SK-N-SH (cell line): ENCODE data around the gene PSMD14. TPM values are rescaled to one million over a fixed set of nuclear protein-coding genes. Genes with fewer than 3 reads are reported as not detected.
A peak's percentile ranks its signal among the peaks of the same experiment; 100 is the strongest.

Experiments
- CTCF ChIA-PET: fragments of 300-600, 350-600 bp; formaldehyde crosslinking; extraction: SDS; loops from one replicate; lab custom pipeline; 2021; lab: Yijun Ruan, JAX
- POLR2A ChIA-PET: fragments of 350-600 bp; sonication (Branson Sonifier 250); formaldehyde crosslinking; extraction: SDS; loops from one replicate; lab custom pipeline; 2020; ENCODE audit warnings: antibody characterized with exemption, inconsistent platforms; lab: Yijun Ruan, JAX
- DNase-seq: peaks from one replicate; pipeline ENCODE4 v3.0.0; 2012
- H2AFZ ChIP-seq: fragments of 200-600 bp; sonication (generic); 2 replicates; pipeline ENCODE4 v1.8.1; 2016; ENCODE audit warnings: antibody characterized with exemption, mild to moderate bottlenecking, low read depth
- H3F3A ChIP-seq: fragments of 200-600 bp; sonication (generic); replicated peaks from 2 replicates; pipeline ENCODE3; 2016; ENCODE audit warnings: antibody characterized with exemption, mild to moderate bottlenecking; ENCODE audit not compliant: insufficient read depth
- H3K27ac ChIP-seq, 2 experiments: fragments of 200-500 bp in 1 of 2; fragments of 200-600 bp in 1 of 2; sonication (Bioruptor generic) in 1 of 2; sonication (generic), shearing (Covaris generic) in 1 of 2; 2 replicates each; pipeline versions ENCODE4 v1.5.1 to v1.6.1; 2014 to 2016; ENCODE audit warnings: low read depth in 2 of 2, inconsistent platforms in 1 of 2, low read length in 1 of 2, mild to moderate bottlenecking in 1 of 2, mixed read lengths in 1 of 2
- H3K27me3 ChIP-seq: fragments of 200-600 bp; sonication (generic), shearing (Covaris generic); 2 replicates; pipeline ENCODE4 v1.6.1; 2016; ENCODE audit warnings: mixed run types; ENCODE audit not compliant: insufficient read depth
- H3K36me3 ChIP-seq, 2 experiments: fragments of 200-500 bp in 1 of 2; fragments of 200-600 bp in 1 of 2; sonication (Bioruptor generic) in 1 of 2; sonication (generic) in 1 of 2; replicated peaks in 1 of 2; 2 replicates each; pipeline versions ENCODE3 to v1.5.1; 2014 to 2016; ENCODE audit warnings: low read length in 1 of 2, mild to moderate bottlenecking in 1 of 2; ENCODE audit not compliant: insufficient read depth in 2 of 2, control insufficient read depth in 1 of 2
- H3K4me1 ChIP-seq, 2 experiments: fragments of 200-500 bp in 1 of 2; fragments of 200-600 bp in 1 of 2; sonication (Bioruptor generic) in 1 of 2; sonication (generic), shearing (Covaris generic) in 1 of 2; 2 replicates each; pipeline versions ENCODE4 v1.5.1 to v1.6.1; 2014 to 2016; ENCODE audit warnings: low read depth in 1 of 2, low read length in 1 of 2, mixed run types in 1 of 2; ENCODE audit not compliant: insufficient read depth in 2 of 2, control insufficient read depth in 1 of 2
- H3K4me2 ChIP-seq: fragments of 200-600 bp; sonication (generic), shearing (Covaris generic); 2 replicates; pipeline ENCODE4 v1.6.1; 2017; ENCODE audit warnings: mixed run types
- H3K4me3 ChIP-seq, 2 experiments: fragments of 200-500 bp in 1 of 2; fragments of 200-600 bp in 1 of 2; sonication (Bioruptor generic) in 1 of 2; sonication (generic), shearing (Covaris generic) in 1 of 2; 2 replicates each; pipeline versions ENCODE4 v1.5.1 to v1.8.1; 2014 to 2016; ENCODE audit warnings: low read depth in 2 of 2, inconsistent platforms in 1 of 2, low read length in 1 of 2, mild to moderate bottlenecking in 1 of 2, mixed read lengths in 1 of 2, moderate library complexity in 1 of 2
- H3K79me2 ChIP-seq: fragments of 200-600 bp; sonication (generic); 2 replicates; pipeline ENCODE4 v1.8.1; 2017; ENCODE audit warnings: mild to moderate bottlenecking; ENCODE audit not compliant: insufficient read depth
- H3K9ac ChIP-seq: fragments of 200-600 bp; sonication (generic); 2 replicates; pipeline ENCODE4 v1.6.1; 2017; ENCODE audit warnings: mixed run types
- H3K9me2 ChIP-seq: fragments of 200-600 bp; sonication (generic); 2 replicates; pipeline ENCODE4 v1.6.1; 2017; ENCODE audit warnings: mixed run types
- H3K9me3 ChIP-seq: fragments of 200-600 bp; sonication (generic); 2 replicates; pipeline ENCODE4 v1.6.1; 2017; ENCODE audit warnings: mixed run types, mild to moderate bottlenecking, moderate library complexity
- H4K20me1 ChIP-seq: fragments of 200-600 bp; sonication (generic); 2 replicates; pipeline ENCODE4 v1.6.1; 2017; ENCODE audit warnings: mild to moderate bottlenecking, mixed run types; ENCODE audit not compliant: insufficient read depth
- EP300 ChIP-seq, 2 experiments: IDR thresholded peaks; 2 replicates each; pipeline versions ENCODE4 v1.4.0 to v1.6.1; 2012; ENCODE audit warnings: borderline replicate concordance in 1 of 2, low read depth in 1 of 2, low read length in 1 of 2
- EZH2phosphoT487 ChIP-seq: fragments of 200-600 bp; sonication (generic); IDR thresholded peaks from 2 replicates; pipeline ENCODE4 v1.6.1; 2017; ENCODE audit warnings: low read depth, mixed run types, mild to moderate bottlenecking, antibody characterized with exemption, moderate library complexity, borderline replicate concordance
- FOSL2 ChIP-seq: IDR thresholded peaks from 2 replicates; pipeline ENCODE4 v1.4.0; 2012; ENCODE audit warnings: low read depth, mild to moderate bottlenecking, moderate library complexity, borderline replicate concordance
- FOXJ3 ChIP-seq: sonication (generic); formaldehyde crosslinking; IDR thresholded peaks from 2 replicates; pipeline ENCODE4 v1.5.1; 2020; ENCODE audit warnings: mild to moderate bottlenecking, missing genetic modification reagents
- FOXM1 ChIP-seq: IDR thresholded peaks from 2 replicates; pipeline ENCODE4 v1.4.0; 2012; ENCODE audit warnings: low read depth, mild to moderate bottlenecking
- GABPA ChIP-seq: IDR thresholded peaks from 2 replicates; pipeline ENCODE4 v1.4.0; 2012; ENCODE audit warnings: low read depth, mild to moderate bottlenecking
- JUND ChIP-seq: IDR thresholded peaks from 2 replicates; pipeline ENCODE4 v1.4.0; 2012
- MEF2A ChIP-seq: IDR thresholded peaks from 2 replicates; pipeline ENCODE4 v1.4.0; 2012; ENCODE audit warnings: low read depth, borderline replicate concordance
- RAD21 ChIP-seq: IDR thresholded peaks from 2 replicates; pipeline ENCODE4 v1.6.1; 2012; ENCODE audit warnings: mild to moderate bottlenecking, low read length
- RCOR1 ChIP-seq: fragments of 150-350 bp; IDR thresholded peaks from 2 replicates; pipeline ENCODE4 v1.6.1; 2017; ENCODE audit warnings: antibody characterized with exemption, low read length
- RFX5 ChIP-seq: IDR thresholded peaks from 2 replicates; pipeline ENCODE4 v1.6.1; 2012; ENCODE audit warnings: mild to moderate bottlenecking, improper control_type of control experiment, low read length
- RXRA ChIP-seq: IDR thresholded peaks from 2 replicates; pipeline ENCODE4 v1.4.0; 2012; ENCODE audit warnings: low read depth, mild to moderate bottlenecking, borderline replicate concordance
- SIN3A ChIP-seq: IDR thresholded peaks from 2 replicates; pipeline ENCODE4 v1.6.1; 2012; ENCODE audit warnings: low read depth, mild to moderate bottlenecking, low read length, moderate library complexity, borderline replicate concordance
- SMC3 ChIP-seq: IDR thresholded peaks from 2 replicates; pipeline ENCODE4 v1.6.1; 2012; ENCODE audit warnings: low read depth, low read length, improper control_type of control experiment
- TAF1 ChIP-seq: IDR thresholded peaks from 2 replicates; pipeline ENCODE4 v1.6.1; 2012; ENCODE audit warnings: low read depth, mild to moderate bottlenecking, low read length, moderate library complexity, borderline replicate concordance
- TCF12 ChIP-seq: IDR thresholded peaks from 2 replicates; pipeline ENCODE4 v1.4.0; 2012
- TEAD4 ChIP-seq: IDR thresholded peaks from 2 replicates; pipeline ENCODE4 v1.4.0; 2012; ENCODE audit warnings: mild to moderate bottlenecking, borderline replicate concordance; ENCODE audit not compliant: insufficient read depth
- WGBS: methylation state at CpG from one replicate; pipeline ENCODE4 v1.1.6; 2017; ENCODE audit warnings: low lambda C conversion rate; 5-methylcytosine and 5-hydroxymethylcytosine counted together
- polyA plus RNA-seq, 3 experiments: library from polyadenylated mRNA; depleted of rRNA; stranded (reverse); fragments of >200 nt; gene quantifications; 2 replicates each; pipeline ENCODE4 v1.2.3, GENCODE V29; 2012
- TF ChIP-seq, protein P1 (sequence below): fragments of 150-350 bp; IDR thresholded peaks from 2 replicates; pipeline ENCODE4 v1.6.1; 2016; ENCODE audit warnings: mild to moderate bottlenecking, low read depth, low read length
- TF ChIP-seq, protein P2 (sequence below): fragments of 200-600 bp; sonication (generic); IDR thresholded peaks from 2 replicates; pipeline ENCODE4 v1.6.1; 2017; ENCODE audit warnings: antibody characterized with exemption, mild to moderate bottlenecking, moderate library complexity
- TF ChIP-seq, protein P3 (sequence below): fragments of 150-350 bp; IDR thresholded peaks from 2 replicates; pipeline ENCODE4 v1.6.1; 2017; ENCODE audit warnings: antibody characterized with exemption, low read length, low read depth, borderline replicate concordance

PSMD14 gene
- polyA plus RNA-seq, 1 of the 3 experiments (the other 2 are of a cell fraction), result 50.4 TPM

DNA sequence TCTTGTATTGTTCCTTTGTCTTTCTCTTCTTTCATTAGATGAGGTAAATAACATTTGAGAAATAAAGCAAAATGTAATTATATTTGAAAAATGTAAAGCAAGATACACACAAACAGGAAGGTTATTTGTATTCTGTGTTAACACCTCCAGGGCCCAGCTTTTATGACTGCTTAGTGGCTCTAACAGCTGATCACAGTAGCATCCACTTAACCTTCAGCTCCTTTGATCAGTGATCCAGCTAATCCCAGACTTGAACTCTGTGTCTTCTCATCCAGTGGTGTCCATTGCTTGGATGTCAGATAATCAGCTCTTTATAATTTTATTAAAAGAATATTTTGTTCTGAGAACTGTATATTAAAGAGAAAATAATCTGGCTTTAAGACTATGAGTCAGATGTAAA, 44.5 kb downstream of the PSMD14 start:
- ChIA-PET CTCF (interaction anchor here (0.7 to 1.0 kb wide), 2 partner anchors 17 to 22 kb away, joined by 3 to 4 read pairs; no protein-coding TSS in a partner anchor), POLR2A (no interaction called here)
- H3K4me2 ChIP-seq, result no peak overlapping the region
- H3F3A ChIP-seq, result no peaks in the 10 kb centered on the region
- H3K9ac ChIP-seq, result no peak overlapping the region
- no peak overlapping the region for H3K27ac ChIP-seq
- TF ChIP-seq GABPA (no peak), MEF2A (no peak), TAF1 (no peak), EP300 (IDR thresholded peaks at IDR 0.05; ENCODE audit: borderline replicate concordance in 1 of 2, low read depth in 1 of 2, low read length in 1 of 2) (no peak), TCF12 (no peak), FOXJ3 (CRISPR knock-in tag) (no peak), RCOR1 (no peak), FOXM1 (no peak), RAD21 (no peak)
- TF ChIP-seq, protein P1, sequence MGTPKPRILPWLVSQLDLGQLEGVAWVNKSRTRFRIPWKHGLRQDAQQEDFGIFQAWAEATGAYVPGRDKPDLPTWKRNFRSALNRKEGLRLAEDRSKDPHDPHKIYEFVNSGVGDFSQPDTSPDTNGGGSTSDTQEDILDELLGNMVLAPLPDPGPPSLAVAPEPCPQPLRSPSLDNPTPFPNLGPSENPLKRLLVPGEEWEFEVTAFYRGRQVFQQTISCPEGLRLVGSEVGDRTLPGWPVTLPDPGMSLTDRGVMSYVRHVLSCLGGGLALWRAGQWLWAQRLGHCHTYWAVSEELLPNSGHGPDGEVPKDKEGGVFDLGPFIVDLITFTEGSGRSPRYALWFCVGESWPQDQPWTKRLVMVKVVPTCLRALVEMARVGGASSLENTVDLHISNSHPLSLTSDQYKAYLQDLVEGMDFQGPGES, result no peak
- H3K79me2 ChIP-seq, result peaks cover 97% of the 10 kb centered on the region
- no peaks in the 10 kb centered on the region for H3K27me3 ChIP-seq
- H3K4me3 ChIP-seq, result no peak overlapping the region
- H2AFZ ChIP-seq, result no peak overlapping the region
- no peaks in the 10 kb centered on the region for H3K9me3 ChIP-seq
- peaks cover 0 to 5% of the 10 kb centered on the region in 2 experiments for H3K36me3 ChIP-seq
- peaks cover 23% of the 10 kb centered on the region; the same call in 1 of the 2 replicates for H4K20me1 ChIP-seq
- no peaks in the 10 kb centered on the region for H3K9me2 ChIP-seq
- no peak for DNase-seq
- H3K4me1 ChIP-seq, result peaks cover 0 to 7% of the 10 kb centered on the region in 2 experiments; a peak in 3 of 4 replicates

DNA sequence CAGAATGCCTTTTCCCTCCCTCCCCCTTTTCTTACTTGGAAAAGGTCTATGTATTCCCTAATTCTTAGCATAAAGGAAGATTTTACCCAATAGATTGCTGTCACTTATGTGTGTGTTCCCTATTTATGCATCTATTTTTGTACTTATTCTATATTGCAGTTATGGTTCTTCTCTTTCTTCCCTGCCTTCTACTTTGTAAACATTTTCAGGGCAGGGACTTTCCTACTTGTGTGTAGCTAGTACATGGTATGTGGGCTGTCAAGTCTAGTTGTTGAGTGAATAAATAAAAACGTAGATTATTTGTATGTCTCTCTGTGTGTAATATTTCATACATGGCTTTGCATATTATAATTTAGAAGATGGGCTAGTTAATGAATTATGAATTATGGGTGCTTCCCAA, 45.3 kb downstream of the PSMD14 start:
- no peak for DNase-seq
- CTCF ChIA-PET, result interaction anchor here (1.0 kb wide), 1 partner anchor 18 kb away, joined by 3 read pairs; no protein-coding TSS in a partner anchor
- Histone ChIP-seq H3K27ac (peak overlapping the region in 1 of 2 experiments; percentile 28; a peak in 1 of 4 replicates), H3K9me3 (no peaks in the 10 kb centered on the region), H3K79me2 (peaks cover 97% of the 10 kb centered on the region), H3K4me1 (peaks cover 0 to 7% of the 10 kb centered on the region in 2 experiments; a peak in 3 of 4 replicates), H4K20me1 (peaks cover 23% of the 10 kb centered on the region; the same call in 1 of the 2 replicates), H3K4me3 (no peak overlapping the region), H3K9ac (no peak overlapping the region), H2AFZ (no peak overlapping the region), H3K36me3 (peaks cover 0 to 5% of the 10 kb centered on the region in 2 experiments), H3K27me3 (no peaks in the 10 kb centered on the region), H3K4me2 (no peak overlapping the region), H3K9me2 (no peaks in the 10 kb centered on the region), H3F3A (no peaks in the 10 kb centered on the region)
- POLR2A ChIA-PET, result no interaction called here
- 84% methylated on average over 1 of the region's 1 CpG for WGBS
- TF ChIP-seq FOSL2 (no peak), RAD21 (no peak), RFX5 (no peak), FOXM1 (no peak), EZH2phosphoT487 (no peak), JUND (no peak), TEAD4 (no peak), RXRA (no peak), GABPA (no peak), TAF1 (no peak), SIN3A (no peak), SMC3 (no peak)
- TF ChIP-seq, protein P1, result no peak
- TF ChIP-seq, protein P2, sequence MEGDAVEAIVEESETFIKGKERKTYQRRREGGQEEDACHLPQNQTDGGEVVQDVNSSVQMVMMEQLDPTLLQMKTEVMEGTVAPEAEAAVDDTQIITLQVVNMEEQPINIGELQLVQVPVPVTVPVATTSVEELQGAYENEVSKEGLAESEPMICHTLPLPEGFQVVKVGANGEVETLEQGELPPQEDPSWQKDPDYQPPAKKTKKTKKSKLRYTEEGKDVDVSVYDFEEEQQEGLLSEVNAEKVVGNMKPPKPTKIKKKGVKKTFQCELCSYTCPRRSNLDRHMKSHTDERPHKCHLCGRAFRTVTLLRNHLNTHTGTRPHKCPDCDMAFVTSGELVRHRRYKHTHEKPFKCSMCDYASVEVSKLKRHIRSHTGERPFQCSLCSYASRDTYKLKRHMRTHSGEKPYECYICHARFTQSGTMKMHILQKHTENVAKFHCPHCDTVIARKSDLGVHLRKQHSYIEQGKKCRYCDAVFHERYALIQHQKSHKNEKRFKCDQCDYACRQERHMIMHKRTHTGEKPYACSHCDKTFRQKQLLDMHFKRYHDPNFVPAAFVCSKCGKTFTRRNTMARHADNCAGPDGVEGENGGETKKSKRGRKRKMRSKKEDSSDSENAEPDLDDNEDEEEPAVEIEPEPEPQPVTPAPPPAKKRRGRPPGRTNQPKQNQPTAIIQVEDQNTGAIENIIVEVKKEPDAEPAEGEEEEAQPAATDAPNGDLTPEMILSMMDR, result no peak
- TF ChIP-seq, protein P3, sequence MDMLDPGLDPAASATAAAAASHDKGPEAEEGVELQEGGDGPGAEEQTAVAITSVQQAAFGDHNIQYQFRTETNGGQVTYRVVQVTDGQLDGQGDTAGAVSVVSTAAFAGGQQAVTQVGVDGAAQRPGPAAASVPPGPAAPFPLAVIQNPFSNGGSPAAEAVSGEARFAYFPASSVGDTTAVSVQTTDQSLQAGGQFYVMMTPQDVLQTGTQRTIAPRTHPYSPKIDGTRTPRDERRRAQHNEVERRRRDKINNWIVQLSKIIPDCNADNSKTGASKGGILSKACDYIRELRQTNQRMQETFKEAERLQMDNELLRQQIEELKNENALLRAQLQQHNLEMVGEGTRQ, result no peak
